HG03354 (cell line): ENCODE data around the gene VCL.
A peak's percentile ranks its signal among the peaks of the same experiment; 100 is the strongest.
"Not testable (repeated sequence)": the region's sequence is repeated elsewhere in the genome, so short reads cannot be mapped to it uniquely, and the experiment has no call there.

Experiments used
- ATAC-seq: cut with Tn5 transposase; IDR thresholded peaks from one replicate; pipeline ENCODE4 v1.9.1; 2021; ENCODE audit warnings: mild to moderate bottlenecking; ENCODE audit not compliant: unreplicated experiment, poor library complexity, severe bottlenecking

VCL gene

DNA sequence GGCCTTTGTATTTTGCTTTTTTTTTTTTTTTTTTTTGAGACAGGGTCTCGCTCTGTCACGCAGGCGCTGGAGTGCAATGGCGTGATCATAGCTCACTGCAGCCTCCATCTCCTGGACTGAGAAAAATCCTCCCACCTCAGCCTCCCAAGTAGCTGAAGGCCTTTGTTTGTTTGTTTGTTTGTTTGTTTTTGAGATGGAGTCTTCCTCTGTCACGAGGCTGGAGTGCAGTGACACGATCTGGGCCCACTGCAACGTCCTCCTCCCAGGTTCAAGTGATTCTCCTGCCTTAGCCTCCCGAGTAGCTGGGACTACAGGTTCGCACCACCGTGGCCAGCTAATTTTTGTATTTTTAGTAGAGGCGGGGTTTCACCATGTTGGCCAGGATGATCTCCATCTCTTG is 2.3 kb downstream of the VCL start:
- ATAC-seq, result not testable (repeated sequence)

DNA sequence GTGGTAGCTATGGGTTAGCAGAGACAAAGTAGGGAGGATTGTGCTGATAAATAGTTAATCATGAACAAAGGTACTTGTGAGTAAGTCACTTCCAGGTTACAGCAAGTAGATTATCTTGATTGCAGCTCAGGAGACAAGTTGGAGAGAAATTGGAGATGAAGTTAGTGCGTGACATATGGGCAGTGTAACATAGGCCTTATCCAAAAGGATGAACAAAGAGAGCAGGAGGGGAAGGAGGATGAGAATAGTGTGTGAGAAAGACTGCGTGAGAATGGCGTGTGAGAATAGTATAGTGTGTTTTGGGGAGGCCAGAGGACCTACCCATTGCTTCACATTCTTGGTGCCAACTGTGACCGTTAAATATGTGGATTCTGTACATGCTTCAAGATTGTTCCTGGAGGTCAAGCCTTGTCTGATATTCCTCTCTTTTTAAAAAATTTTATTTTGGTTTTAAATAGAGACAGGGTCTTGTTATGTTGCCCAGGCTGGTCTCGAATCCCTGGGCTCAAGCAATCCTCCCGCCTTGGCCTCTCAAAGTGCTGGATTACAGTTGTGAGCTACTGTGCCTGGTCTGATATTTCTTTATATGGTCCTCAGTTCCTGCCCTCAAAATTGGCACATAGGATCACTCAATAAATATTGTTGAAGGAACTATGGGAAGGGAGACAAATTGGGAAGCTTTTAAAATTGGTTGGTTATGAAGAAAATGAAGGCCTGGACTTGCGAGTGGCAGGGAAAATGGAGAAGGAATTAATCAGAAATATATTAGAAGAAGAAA is 3.2 kb downstream of the VCL start:
- ATAC-seq, result no peak

DNA sequence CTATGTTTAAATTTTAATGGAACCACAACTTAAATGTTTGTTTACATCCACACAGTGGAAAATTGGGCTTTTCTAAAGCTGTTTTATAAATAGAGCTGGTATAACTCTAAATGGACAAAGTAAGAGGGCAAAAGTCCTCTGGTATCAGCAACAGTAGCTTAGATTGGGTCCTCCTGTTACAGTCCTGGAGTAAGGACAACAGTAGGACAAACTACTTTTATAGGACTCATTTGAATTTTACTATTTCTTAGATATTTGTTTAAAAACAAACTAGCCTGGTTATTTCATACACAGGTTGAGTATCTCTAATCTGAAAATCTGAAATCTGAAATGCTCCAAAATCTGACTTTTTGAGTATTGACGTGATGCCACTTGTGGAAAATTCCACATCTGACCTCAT is 8.4 kb downstream of the VCL start:
- ATAC-seq, result no peak

DNA sequence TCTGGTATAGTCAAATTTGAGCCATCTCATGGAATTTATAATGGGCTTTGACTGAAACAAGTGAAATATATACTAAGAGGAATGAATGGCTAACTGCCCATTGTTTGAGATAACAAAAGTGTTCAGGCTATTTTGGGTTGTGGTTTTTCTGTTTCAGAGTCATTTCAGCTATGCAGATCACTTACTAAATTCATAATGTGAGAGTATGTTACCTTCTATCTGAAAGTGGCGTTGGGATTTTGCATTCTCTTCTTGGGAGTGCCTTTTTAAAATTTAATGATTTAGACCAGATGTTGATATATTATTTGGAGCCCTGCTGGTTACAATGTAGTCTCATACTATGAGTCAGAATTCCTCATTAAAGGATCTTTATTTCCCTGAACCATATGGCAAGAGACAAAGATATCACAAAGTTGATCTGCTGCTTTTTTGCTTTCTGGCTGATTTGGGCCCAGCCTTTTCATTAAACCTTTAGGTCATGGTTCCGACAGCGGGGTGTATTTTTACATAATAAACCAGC is 10.4 kb downstream of the VCL start:
- peak; percentile 70 for ATAC-seq

DNA sequence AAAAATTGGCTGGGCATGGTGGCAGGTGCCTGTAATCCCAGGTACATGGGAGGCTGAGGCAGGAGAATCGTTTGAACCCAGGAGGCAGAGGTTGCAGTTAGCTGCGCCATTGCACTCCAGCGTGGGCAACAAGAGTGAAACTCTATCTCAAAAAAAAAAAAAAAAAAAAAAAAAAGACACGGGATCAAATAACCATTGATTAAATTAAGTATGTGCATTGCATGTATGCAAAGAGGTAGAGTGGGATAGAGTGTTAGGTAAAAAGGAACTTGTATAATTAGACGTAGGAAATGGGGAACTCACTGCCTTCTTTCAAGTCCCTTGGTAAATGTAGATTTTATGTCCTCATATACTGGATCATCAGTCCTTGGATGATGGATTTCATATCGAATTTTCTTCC is 13.1 kb downstream of the VCL start:
- no peak for ATAC-seq

DNA sequence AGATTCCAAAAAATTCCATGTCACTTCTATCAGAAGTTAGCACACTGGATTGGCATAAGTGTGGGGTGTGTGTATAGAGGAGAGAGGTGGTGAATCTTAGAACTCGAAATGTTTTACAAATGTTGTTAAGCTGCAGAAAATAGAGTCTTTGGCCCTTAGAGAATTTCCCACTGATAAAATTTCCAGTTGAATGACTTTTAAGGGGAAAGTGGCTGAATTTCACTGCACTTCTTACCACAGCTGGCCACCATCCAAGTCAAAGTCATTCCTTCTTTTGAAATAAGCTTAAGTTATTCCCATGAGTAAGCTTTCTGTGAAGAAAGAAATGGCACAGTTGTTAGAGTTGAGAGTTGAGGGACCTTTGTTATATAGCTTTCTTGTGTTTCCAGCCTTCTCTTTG is 13.9 kb downstream of the VCL start:
- ATAC-seq, result no peak

DNA sequence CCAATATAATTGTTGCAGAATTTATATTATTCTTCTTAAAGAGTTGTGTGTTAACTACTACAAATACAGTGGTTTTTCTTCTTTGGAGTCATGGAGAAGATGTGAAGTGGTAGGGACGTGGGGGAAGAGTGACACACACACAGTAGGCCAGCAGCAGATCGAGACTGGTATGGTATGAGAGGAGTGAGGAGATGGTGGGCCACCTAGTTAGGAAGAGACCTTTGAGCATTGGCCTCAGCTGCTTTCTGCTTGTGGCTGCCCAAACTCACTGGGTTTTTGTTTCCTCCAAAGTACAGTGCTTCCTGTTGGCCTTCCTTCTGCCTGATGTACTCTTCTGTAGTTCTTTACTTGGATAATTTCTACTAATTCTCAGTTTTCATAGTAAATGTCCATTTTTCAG is 14.6 kb downstream of the VCL start:
- no peak for ATAC-seq

DNA sequence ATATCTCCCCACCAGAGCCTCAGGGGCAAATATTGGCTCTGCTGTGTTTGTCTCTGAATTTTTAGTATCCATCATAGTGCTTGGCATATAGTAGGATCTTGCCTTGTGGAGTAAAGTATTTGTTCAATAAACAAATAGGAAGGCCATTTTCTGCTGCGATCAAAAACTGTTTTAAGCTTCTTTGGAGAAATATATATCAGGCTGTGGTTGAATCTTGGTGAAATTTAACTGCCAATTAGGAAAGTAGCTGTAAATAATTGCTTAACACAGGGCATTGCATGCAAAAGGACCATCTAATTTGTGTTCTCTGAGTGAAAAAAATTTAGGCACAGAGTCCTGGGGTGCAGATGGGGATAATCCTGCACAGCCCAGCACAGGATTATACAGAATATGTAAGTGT is 15.1 kb downstream of the VCL start:
- no peak for ATAC-seq

DNA sequence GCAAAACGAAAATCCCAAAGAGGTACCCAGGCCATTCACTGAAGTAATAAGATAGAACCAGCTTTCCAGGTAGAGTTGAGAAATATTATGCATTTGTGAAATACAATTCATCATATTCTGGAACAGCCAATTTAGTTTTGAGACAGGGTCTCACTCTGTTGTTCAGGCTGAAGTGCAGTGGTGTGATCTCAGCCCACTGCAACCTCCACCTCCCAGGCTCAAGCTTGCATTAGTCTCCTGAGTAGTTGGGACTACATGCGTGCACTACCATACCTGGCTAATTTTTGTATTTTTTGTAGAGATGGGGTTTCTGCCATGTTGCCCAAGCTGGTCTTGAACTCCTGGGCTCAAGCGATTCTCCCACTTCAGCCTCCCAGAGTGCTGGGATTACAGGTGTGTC is 16.7 kb downstream of the VCL start:
- not testable (repeated sequence) for ATAC-seq

DNA sequence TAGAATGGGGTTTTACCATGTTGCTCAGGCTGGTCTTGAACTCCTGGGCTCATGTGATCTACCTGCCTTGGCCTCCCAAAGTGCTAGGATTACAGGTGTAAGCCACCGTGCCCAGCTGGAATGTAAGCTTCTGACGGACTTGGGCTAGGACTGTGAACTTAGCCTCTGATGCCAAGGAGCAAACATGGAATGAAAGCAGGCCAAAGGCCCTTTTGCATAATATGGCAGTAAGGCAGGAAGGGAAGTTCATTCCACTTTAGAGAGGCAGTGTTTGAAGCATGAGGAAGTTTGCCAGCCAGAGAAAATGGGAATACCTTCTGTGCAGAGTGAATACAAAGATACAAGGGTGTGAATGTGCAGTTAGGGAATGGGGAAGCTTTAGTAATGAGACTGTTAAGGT is 20.3 kb downstream of the VCL start:
- no peak for ATAC-seq

DNA sequence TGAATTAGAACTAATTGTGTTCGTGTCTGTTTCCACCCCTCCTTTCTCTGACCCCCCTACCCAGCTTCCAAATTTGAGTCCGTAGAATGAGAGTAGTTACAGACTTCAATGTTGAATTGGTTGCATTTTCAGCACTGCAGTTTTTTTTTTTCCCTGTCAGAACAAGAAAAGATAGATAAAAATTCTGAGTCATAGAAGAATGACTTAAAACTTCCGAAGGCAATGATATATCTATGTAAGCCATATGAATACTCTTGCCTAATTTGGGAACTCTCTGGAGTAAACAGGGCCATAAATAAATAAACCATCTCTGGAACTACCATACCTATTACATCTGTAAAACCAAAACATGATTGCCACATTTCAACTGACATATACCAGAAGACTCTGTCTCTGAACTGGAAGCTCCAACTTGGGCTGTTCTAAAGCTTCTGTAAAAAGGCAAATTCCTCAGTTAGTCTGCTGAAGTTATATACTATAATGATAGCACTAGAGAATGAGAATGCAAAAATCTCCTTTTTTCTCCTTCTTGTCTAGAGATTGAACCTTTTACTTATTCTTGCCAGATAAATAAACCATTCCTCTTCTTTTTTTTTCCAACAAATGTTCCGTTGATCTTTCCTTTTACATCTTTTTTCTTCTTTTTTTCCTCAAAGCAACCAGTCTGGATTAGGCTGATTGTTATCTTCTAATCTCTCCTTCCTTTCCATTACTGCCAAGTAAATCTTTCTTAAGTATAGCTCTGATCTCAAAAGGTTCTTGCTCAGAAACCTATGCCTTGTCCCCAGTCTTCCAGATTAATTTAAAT is 23.5 kb downstream of the VCL start:
- no peak for ATAC-seq

DNA sequence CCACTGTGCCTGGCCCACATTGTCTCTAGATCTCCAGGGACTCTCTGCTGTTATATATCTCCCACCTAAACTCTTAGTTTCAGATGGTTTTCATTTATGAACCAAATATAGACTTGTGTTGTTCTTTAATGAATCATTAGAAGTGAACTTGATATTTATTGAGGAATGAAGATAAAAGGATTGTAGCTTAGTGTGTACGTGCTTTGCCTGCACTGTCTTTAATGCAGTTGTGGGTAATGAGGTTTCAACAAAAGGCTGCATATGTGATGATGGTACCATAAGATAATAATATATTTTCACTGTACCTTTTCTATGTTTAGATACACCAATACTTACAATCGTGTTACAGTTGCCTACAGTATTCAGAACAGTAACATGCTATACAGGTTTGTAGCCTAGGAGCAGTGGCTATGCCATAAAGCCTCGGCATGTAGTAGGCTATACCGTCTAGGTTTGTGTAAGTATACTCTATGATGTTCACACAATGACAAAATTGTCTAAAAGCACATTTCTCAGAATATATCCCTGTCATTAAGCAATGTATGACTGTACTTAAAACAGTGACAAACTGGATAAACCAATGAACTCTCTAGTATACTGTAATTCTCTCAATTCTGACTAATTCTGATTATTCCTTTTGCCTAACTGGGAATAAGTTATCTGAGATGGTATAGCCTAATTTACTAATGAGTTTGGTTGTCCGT is 25.2 kb downstream of the VCL start:
- no peak for ATAC-seq

DNA sequence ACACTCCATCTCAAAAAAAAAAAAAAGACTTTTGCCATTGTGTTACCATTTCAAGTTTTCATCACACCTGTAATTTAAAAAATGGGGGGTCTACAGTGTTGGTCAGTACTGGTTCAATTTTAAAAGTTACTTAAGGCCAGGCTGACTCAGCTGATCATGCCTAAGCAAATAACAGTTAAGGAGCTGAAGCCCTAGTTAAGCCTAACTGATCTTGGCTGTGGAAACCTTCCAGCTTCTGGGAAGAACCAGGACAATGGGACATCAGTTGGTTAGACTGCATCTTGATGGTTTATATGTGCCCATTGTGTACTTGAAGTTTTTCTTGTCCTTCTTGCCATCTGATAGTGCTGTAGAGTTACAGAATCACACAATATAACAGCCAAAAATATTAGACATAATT is 26.7 kb downstream of the VCL start:
- no peak for ATAC-seq

DNA sequence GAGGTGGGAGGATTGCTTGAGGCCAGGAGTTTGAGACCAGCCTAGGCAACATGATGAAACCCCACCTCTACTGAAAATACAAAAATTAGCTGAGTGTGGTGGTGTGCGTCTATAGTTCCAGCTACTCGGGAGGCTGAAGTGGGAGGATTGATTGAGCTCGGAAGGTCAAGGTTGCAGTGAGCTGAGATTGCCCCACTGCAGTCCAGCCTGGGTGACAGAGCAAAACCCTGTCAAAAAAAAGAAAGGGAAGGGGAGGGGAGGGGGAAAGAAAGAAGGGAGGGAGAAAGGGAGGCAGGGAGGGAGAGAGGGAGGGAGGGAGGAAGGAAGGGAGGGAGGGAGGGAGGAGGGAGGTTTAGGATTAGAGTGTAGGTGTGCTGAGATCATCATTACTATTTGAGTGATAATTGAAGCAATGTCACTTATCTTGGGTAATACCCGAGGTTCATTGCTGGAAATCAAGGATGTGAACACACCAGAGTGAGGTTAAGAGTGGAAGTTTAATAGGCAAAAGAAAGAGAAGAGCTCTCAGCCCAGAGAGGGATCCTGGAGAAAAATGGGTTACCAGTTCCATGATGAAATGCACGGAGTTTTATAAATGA is 27.6 kb downstream of the VCL start:
- ATAC-seq, result no peak

DNA sequence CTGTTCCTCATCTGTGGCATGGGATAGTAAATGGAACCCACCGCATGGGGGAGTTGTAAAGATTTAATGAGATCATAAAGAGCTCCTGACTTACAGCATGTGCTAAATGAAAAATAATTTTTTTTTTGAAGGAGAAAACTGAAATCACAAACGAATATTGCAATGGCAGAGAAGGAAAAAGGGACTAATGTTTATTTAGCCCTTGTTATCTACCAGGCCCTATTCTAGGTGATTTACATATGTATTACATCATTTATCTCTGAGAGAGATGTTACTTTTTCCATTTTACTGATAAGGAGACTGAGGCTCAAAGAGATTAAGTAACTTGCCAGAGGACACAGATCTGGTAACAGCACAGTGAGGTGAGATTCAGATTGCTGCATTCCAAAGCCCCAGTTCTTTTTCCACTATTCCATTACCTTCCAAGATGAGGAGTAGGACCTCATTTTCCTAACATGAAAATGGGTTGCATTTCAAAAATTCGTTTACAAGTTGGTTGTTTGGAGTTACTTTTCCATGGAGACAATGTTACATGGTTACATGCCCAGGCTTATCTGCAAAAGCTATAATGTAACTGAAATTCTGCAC is 28.6 kb downstream of the VCL start:
- no peak for ATAC-seq

DNA sequence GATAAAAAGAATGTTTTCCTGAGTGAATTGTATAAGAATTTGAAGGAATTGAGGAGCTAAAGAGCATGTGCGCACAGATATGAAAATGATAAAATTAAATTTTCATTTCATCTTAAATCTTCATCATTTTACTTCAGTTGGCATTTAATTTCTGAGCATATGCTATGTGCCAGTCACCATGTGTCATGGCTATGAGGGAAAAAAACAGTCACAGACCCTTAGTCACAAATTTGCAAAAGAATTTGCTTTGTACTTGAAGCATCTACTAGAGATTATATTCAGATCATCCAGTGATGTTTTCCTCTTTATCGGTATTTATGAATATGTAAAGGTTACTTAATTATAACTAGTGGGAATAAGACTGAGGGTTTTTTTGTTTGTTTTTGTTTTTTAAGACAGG is 29.8 kb downstream of the VCL start:
- ATAC-seq, result no peak

DNA sequence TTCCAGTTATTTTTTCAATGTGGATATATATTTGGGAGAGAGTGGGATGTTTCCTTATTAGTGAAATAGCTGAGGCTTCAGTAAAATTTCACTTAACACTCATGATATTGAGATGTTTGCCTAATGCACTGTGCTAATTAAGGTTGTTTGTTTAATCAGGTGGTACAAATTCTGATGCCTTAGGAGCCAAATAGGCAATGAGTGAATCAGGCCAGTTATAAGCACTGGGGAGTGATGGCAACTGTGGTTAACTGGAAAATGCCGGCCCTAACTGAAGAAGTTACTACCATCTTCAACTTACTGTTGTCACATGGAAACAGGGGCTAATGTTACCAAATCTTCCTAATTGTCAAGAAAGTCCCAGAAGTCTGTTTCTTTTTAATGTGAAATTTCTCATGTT is 32.0 kb downstream of the VCL start:
- no peak for ATAC-seq

DNA sequence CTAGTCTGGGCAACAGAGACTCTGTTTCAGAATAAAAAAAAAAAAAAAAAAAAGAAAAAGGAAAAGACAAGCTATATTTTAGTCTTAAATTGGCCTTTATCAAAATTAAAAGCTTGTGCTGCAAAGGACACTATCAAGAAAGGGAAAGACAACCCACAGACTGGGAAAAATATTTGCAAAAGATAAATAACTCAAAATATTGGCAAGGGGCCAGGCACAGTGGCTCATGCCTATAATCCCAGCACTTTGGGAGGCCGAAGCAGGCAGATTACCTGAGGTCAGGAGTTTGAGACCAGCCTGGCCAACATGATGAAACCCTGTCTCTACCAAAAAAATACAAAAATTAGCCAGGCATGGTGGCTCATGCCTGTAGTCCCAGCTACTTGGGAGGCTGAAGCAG is 34.3 kb downstream of the VCL start:
- not testable (repeated sequence) for ATAC-seq

DNA sequence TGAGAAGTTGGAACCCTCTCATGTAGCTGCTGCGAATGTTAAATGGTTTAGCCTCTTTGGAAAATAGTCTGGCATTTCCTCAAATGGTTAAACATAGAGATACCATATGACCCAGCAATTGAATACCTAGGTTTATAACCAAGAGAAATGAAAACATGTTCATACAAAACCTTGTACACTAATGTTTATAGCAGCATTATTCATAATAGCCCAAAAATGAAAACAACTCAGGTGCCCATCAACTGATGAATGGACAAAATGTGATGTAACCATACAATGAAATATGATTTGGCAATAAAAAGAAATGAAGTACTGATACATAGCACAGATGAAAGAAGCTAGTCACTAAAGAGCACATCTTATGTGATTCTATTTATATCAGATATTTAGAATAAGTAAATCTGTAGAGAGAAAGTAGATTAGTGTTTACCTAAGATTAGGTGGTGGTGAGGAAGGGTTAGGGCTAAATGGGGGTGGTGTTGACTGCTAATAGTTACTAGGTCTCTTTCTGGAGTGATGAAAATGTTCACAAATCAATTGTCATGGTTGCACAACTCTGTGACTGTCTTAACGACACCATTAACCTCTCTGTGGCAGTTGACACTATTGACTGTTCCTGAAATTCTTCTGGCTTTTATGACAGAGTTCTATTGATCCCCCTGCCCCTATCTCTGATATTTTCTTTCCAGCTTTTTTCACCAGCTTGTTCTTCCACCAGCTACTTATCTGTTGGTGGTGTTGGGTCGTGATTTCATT is 35.2 kb downstream of the VCL start:
- no peak for ATAC-seq
